Astrocyte of the cerebellum (primary cell): ENCODE measurements around the gene PIP5K1C.

Source experiments
- DNase-seq: peaks from one replicate; pipeline ENCODE4 v3.0.0-alpha.2; 2011; ENCODE audit warnings: low read depth
- H3K4me3 ChIP-seq: 2 replicates; pipeline ENCODE4 v1.5.1; 2011; ENCODE audit warnings: mild to moderate bottlenecking, low read depth, low read length, moderate library complexity
- CTCF ChIP-seq: IDR thresholded peaks from 2 replicates; pipeline ENCODE4 v1.5.1; 2012; ENCODE audit warnings: low read length, low read depth, moderate library complexity, mild to moderate bottlenecking; ENCODE audit errors: missing control alignments
- in situ Hi-C: cut with HindIII; loops from 2 replicates; pipeline ENCODE4 v1.10.0; 2017; ENCODE audit warnings: low sequenced_read_pairs

The PIP5K1C gene

GRCh38 chr19:3601021-3601420, 99.2 kb downstream of the PIP5K1C start:
- no peak for TF ChIP-seq CTCF
- no peak overlapping the region for H3K4me3 ChIP-seq
- in situ Hi-C loops: no loop called here
- DNase-seq: no peak

- DNase-seq: no peak
- in situ Hi-C loops: no loop called here
- no peak overlapping the region for H3K4me3 ChIP-seq
- TF ChIP-seq CTCF: peak; percentile 32
Observed at GRCh38 chr19:3599776-3600187, 100.5 kb downstream of the PIP5K1C start.

- no peak for TF ChIP-seq CTCF
- in situ Hi-C loops: no loop called here
- H3K4me3 ChIP-seq: no peak overlapping the region
- DNase-seq: no peak
Observed at GRCh38 chr19:3595521-3596061, 104.7 kb downstream of the PIP5K1C start.

GRCh38 chr19:3593156-3593555, 107.1 kb downstream of the PIP5K1C start:
- peak; percentile 18 for TF ChIP-seq CTCF
- in situ Hi-C loops: no loop called here
- no peak for DNase-seq
- no peak overlapping the region for H3K4me3 ChIP-seq

- in situ Hi-C loops: no loop called here
- TF ChIP-seq CTCF: no peak
- no peak for DNase-seq
- H3K4me3 ChIP-seq: no peak overlapping the region
Observed at GRCh38 chr19:3591876-3592613, 108.2 kb downstream of the PIP5K1C start.

GRCh38 chr19:3590991-3591659, 109.1 kb downstream of the PIP5K1C start:
- H3K4me3 ChIP-seq: no peak overlapping the region
- in situ Hi-C loops: no loop called here
- TF ChIP-seq CTCF: no peak
- DNase-seq: no peak
